ENCODE measurements around the gene CHRNA7. TPM values are rescaled to one million over a fixed set of nuclear protein-coding genes. Genes with fewer than 3 reads are reported as not detected.

Gene CHRNA7
- total RNA-seq, 2 experiments from 2014 or later: 0.20 TPM; not detected in 1

DNA sequence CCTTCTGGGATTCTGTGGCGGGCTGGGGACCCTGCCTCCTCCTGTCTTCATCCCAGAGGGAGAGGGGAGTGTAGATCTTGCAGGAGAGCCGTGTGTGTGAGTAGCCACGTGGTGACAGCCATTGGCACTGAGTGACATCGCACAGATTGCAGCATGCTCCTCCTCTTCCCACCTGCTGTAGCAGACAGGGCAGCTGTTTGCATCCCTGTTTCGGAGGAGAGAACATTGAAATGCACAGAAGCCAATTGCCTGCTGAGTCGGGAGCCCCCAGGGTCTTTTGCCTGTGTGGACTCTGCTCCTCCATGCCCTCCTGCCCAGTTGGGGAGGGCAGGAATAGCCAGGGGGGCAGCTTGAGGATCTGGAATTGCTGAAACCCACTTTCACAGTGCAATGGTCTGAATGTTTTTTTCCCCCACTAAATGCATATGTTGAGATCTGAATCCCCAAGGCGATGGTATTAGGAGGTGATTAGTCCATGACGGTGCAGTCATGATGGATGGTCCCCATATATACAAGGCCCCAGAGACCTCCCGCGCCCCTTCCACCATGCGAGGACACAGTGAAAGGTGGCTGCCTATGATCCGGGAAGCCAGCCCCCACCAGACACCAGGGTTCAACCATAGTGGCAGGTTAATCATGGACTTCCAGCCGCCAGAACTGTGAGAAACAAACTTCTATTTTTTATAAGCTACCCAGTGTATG is 66.8 kb downstream of the CHRNA7 start:
- H3K4me3 Mint-ChIP-seq: no peak overlapping the region
- CTCF ChIA-PET: no interaction called here
- POLR2A ChIA-PET: no interaction called here
- H3K36me3 Mint-ChIP-seq (ENCODE audit: low read depth): no peaks in the 10 kb centered on the region
- no peaks in the 10 kb centered on the region for H3K9me3 Mint-ChIP-seq
- no peak for DNase-seq
- H3K27ac Mint-ChIP-seq: no peak overlapping the region
- peaks cover 10% of the 10 kb centered on the region for H3K27me3 Mint-ChIP-seq
- no peak for TF ChIP-seq CTCF (IDR thresholded peaks at IDR 0.05)
- no peaks in the 10 kb centered on the region for H3K4me1 Mint-ChIP-seq (ENCODE audit: low read depth)
- ATAC-seq: no peak
- intact Hi-C loops (cut with micrococcal nuclease): no loop called here

GRCh38 chr15:32098033-32098432 is 67.7 kb downstream of the CHRNA7 start:
- Mint-ChIP-seq H3K9me3 (no peaks in the 10 kb centered on the region), H3K4me3 (no peak overlapping the region), H3K27me3 (peaks cover 10% of the 10 kb centered on the region), H3K27ac (no peak overlapping the region), H3K4me1 (ENCODE audit: low read depth) (no peaks in the 10 kb centered on the region), H3K36me3 (ENCODE audit: low read depth) (no peaks in the 10 kb centered on the region)
- TF ChIP-seq CTCF (IDR thresholded peaks at IDR 0.05): no peak
- ChIA-PET CTCF (no interaction called here), POLR2A (no interaction called here)
- DNase-seq: no peak
- intact Hi-C loops (cut with micrococcal nuclease): no loop called here
- ATAC-seq: no peak

DNA sequence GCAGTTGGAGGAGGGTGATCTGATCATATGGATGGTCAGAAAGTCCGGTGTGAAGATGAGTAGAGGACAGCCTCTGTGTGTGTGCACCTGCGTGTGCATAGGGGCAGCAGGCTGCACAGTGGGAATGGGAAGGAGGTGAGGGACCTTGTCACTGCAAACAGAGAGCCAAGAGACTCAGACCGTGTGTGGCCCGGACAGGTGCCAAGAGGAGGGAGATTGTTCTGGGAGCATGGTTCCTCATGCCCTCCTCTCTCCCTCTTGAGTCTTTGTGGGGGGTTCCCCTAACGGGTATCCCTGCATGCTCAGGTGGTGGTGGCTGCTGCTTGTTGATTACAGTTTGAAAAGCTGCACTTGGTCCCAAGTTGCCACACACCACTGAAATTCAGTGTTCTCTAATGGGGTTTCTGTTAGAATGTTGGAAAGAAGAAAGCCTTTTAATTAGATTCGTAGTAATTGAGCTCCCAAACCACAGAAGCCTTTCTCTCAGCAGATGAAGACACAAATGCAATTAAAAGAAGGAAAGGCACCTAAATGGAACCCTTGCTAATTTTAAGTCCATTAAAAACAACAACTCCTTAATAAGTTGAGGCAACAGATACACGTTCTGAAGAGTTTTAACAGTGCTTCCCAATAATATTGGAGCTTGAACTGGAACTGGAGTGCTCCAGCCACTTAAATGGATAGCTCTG is 68.9 kb downstream of the CHRNA7 start:
- CTCF ChIA-PET: interaction anchor here (0.6 to 1.2 kb wide), 2 partner anchors 7 to 9 kb away, joined by 3 read pairs; no protein-coding TSS in a partner anchor
- no peak overlapping the region for H3K27ac Mint-ChIP-seq
- no peak overlapping the region for H3K4me3 Mint-ChIP-seq
- DNase-seq (no peak), ATAC-seq (no peak)
- H3K9me3 Mint-ChIP-seq: no peaks in the 10 kb centered on the region
- POLR2A ChIA-PET: no interaction called here
- H3K27me3 Mint-ChIP-seq: peaks cover 9% of the 10 kb centered on the region
- H3K4me1 Mint-ChIP-seq (ENCODE audit: low read depth): no peaks in the 10 kb centered on the region
- no peaks in the 10 kb centered on the region for H3K36me3 Mint-ChIP-seq (ENCODE audit: low read depth)
- intact Hi-C loops (cut with micrococcal nuclease): no loop called here
- TF ChIP-seq CTCF (IDR thresholded peaks at IDR 0.05): no peak

DNA sequence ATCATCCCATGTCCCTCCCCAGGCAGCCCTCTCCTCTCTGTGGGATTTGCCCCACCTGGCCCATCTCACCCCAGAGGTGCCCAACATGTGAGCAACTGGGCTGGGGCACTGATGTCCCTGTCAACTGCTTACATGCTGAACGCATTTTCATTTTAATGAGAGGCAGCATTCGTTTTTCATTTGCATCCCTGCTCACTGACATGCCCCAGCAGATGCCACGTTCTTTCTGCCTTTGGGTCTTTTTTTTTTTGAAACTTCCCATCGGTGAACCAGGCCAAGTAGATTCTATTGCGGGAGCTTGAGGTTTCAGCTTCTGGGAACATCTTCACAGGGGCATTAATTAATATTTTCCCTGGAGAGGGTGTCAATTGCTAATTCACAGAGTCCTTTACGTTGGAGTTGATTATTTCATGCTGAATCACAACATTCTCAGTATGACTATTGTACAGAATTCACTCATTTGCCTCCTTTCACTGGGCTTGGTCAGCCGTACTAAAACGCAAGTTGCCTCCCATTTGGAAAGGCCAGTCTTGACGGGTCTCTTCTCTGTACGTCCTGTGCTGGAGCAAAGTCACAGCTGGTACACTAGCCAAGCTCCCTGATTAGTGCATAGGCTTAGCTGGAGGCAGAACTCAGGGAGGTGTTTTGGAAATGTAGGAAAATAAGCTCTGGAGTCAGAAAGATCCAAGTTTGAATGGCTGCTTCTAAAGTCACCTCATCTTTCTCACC is 69.8 kb downstream of the CHRNA7 start:
- ChIA-PET POLR2A (no interaction called here), CTCF (interaction anchor here (0.6 to 1.2 kb wide), 2 partner anchors 8 to 10 kb away, joined by 3 read pairs; no protein-coding TSS in a partner anchor)
- peaks cover 7% of the 10 kb centered on the region for H3K27me3 Mint-ChIP-seq
- ATAC-seq (no peak), DNase-seq (no peak)
- H3K4me1 Mint-ChIP-seq (ENCODE audit: low read depth): no peaks in the 10 kb centered on the region
- intact Hi-C loops (cut with micrococcal nuclease): no loop called here
- no peak overlapping the region for H3K4me3 Mint-ChIP-seq
- H3K36me3 Mint-ChIP-seq (ENCODE audit: low read depth): no peaks in the 10 kb centered on the region
- TF ChIP-seq CTCF (IDR thresholded peaks at IDR 0.05): no peak
- no peaks in the 10 kb centered on the region for H3K9me3 Mint-ChIP-seq
- H3K27ac Mint-ChIP-seq: no peak overlapping the region

All from activated CD8-positive, alpha-beta T cell treated with anti-CD3 and anti-CD28 coated beads for 36 hours (primary cell).